CD14-positive monocyte (primary cell): Measurements from ENCODE around the gene ZFP92. TPM values are rescaled to one million over a fixed set of nuclear protein-coding genes. Genes with fewer than 3 reads are reported as not detected.

ENCODE experiments used
- DNase-seq, 3 donors: peaks; one replicate each; pipeline ENCODE4 v3.0.0-alpha.2; 2011 to 2022
- H2AFZ ChIP-seq: 2 replicates; pipeline ENCODE4 v1.6.0; 2012; ENCODE audit warnings: mild to moderate bottlenecking, low read depth, low read length, inconsistent platforms; ENCODE audit not compliant: insufficient read depth, poor library complexity, severe bottlenecking
- H3K27ac ChIP-seq, 2 donors: 1 replicate in 1 of 2; 2 replicates in 1 of 2; pipeline ENCODE4 v1.5.1; 2012 to 2013; ENCODE audit warnings: low read length in 2 of 2, control low read depth in 1 of 2, inconsistent platforms in 1 of 2, low read depth in 1 of 2, mild to moderate bottlenecking in 1 of 2
- H3K27me3 ChIP-seq, 2 donors: one replicate each; pipeline versions ENCODE4 v1.6.0 to v1.6.1; 2011 to 2013; ENCODE audit warnings: low read length in 2 of 2; ENCODE audit not compliant: control insufficient read depth in 2 of 2, insufficient read depth in 2 of 2
- H3K36me3 ChIP-seq, 2 donors: replicated peaks in 1 of 2; 1 replicate in 1 of 2; 2 replicates in 1 of 2; pipeline versions ENCODE4 v1.5.1 to v1.6.1; 2012 to 2013; ENCODE audit warnings: low read length in 2 of 2, control low read depth in 1 of 2, inconsistent platforms in 1 of 2, mild to moderate bottlenecking in 1 of 2; ENCODE audit not compliant: insufficient read depth in 2 of 2, control insufficient read depth in 1 of 2
- H3K4me1 ChIP-seq, 2 donors: 1 replicate in 1 of 2; 2 replicates in 1 of 2; pipeline versions ENCODE4 v1.5.1 to v1.6.1; 2012 to 2013; ENCODE audit warnings: low read length in 2 of 2, control low read depth in 1 of 2, inconsistent platforms in 1 of 2, mild to moderate bottlenecking in 1 of 2, moderate library complexity in 1 of 2; ENCODE audit not compliant: insufficient read depth in 2 of 2, control insufficient read depth in 1 of 2
- H3K4me2 ChIP-seq: replicated peaks from 2 replicates; pipeline ENCODE3; 2012; ENCODE audit warnings: low read length, moderate library complexity, mild to moderate bottlenecking; ENCODE audit not compliant: poor library complexity, severe bottlenecking; ENCODE audit errors: extremely low read depth
- H3K4me3 ChIP-seq, 3 experiments: fragments of 200-600 bp in 1 of 3; sonication (generic) in 1 of 3; replicated peaks in 1 of 3; 1 replicate in 2 of 3; 2 replicates in 1 of 3; pipeline ENCODE4 v1.5.1; 2011 to 2013; ENCODE audit warnings: low read length in 3 of 3, mild to moderate bottlenecking in 3 of 3, control low read depth in 2 of 3, low read depth in 2 of 3, inconsistent platforms in 1 of 3, moderate library complexity in 1 of 3
- H3K79me2 ChIP-seq: 2 replicates; pipeline ENCODE4 v1.6.0; 2012; ENCODE audit warnings: mild to moderate bottlenecking, control low read depth, inconsistent platforms, low read length, moderate library complexity; ENCODE audit not compliant: insufficient read depth
- H3K9ac ChIP-seq: 2 replicates; pipeline ENCODE4 v1.6.0; 2017; ENCODE audit warnings: low read length, mild to moderate bottlenecking; ENCODE audit not compliant: insufficient read depth, poor library complexity, severe bottlenecking
- H3K9me3 ChIP-seq, 2 donors: replicated peaks in 1 of 2; 1 replicate in 1 of 2; 2 replicates in 1 of 2; pipeline versions ENCODE4 v1.5.1 to v1.6.1; 2012 to 2013; ENCODE audit warnings: low read length in 2 of 2, control low read depth in 1 of 2; ENCODE audit not compliant: control insufficient read depth in 1 of 2, insufficient read depth in 1 of 2
- H4K20me1 ChIP-seq: 2 replicates; pipeline ENCODE4 v1.6.0; 2012; ENCODE audit warnings: mild to moderate bottlenecking, low read length, control low read depth, moderate library complexity; ENCODE audit not compliant: insufficient read depth
- H3K27ac Mint-ChIP-seq, 7 donors: one replicate each; pipeline ENCODE4 v1.8.0; 2020; ENCODE audit warnings: mild to moderate bottlenecking in 7 of 7, mixed read lengths in 7 of 7, moderate library complexity in 6 of 7, inconsistent platforms in 2 of 7
- H3K27me3 Mint-ChIP-seq, 3 donors: one replicate each; pipeline ENCODE4 v1.8.0; 2021 to 2022; ENCODE audit warnings: low read depth in 3 of 3, mild to moderate bottlenecking in 3 of 3, mixed read lengths in 3 of 3, moderate library complexity in 3 of 3, inconsistent platforms in 1 of 3
- H3K36me3 Mint-ChIP-seq, 2 donors: one replicate each; pipeline ENCODE4 v1.8.0; 2020; ENCODE audit warnings: mixed read lengths in 2 of 2, inconsistent platforms in 1 of 2, mild to moderate bottlenecking in 1 of 2
- H3K4me1 Mint-ChIP-seq: one replicate; pipeline ENCODE4 v1.8.0; 2020; ENCODE audit warnings: mild to moderate bottlenecking, mixed read lengths
- H3K4me3 Mint-ChIP-seq, 2 donors: one replicate each; pipeline ENCODE4 v1.8.0; 2020; ENCODE audit warnings: mild to moderate bottlenecking in 2 of 2, mixed read lengths in 2 of 2, moderate library complexity in 1 of 2
- H3K9me3 Mint-ChIP-seq, 7 donors: one replicate each; pipeline ENCODE4 v1.8.0; 2020 to 2022; ENCODE audit warnings: mixed read lengths in 7 of 7, mild to moderate bottlenecking in 6 of 7, moderate library complexity in 6 of 7, inconsistent platforms in 2 of 7
- CTCF ChIP-seq: fragments of 200-600 bp; IDR thresholded peaks from one replicate; pipeline ENCODE4 v1.8.0; 2022; ENCODE audit warnings: antibody characterized with exemption, mild to moderate bottlenecking
- WGBS: methylation state at CpG from one replicate; pipeline ENCODE4 v1.1.5; 2013; ENCODE audit warnings: missing lambda C conversion rate; ENCODE audit not compliant: insufficient coverage; 5-methylcytosine and 5-hydroxymethylcytosine counted together
- intact Hi-C, 2 donors: fragments of 100-400 bp; cut with micrococcal nuclease; formaldehyde crosslinking; loops; one replicate each; pipeline versions ENCODE4 v1.15.0 to v1.15.1; 2023
- polyA plus RNA-seq, 3 donors: library from polyadenylated mRNA; depleted of rRNA in 1 of 3; unstranded in 2 of 3; stranded (reverse) in 1 of 3; fragments of 300-500 nt in 2 of 3; fragments of >200 nt in 1 of 3; fragmentation: Illumina TruSeq in 2 of 3; gene quantifications; 1 replicate in 2 of 3; 2 replicates in 1 of 3; pipeline ENCODE4 v1.2.3, GENCODE V29; 2012 to 2021

ZFP92 gene
- polyA plus RNA-seq, 3 donors, result 0.04 to 0.96 (median 0.13) TPM

- H3K4me1 Mint-ChIP-seq, result no peaks in the 10 kb centered on the region
- intact Hi-C loops, result no loop called here
- no peak for TF ChIP-seq CTCF
- peaks cover 0 to 13% of the 10 kb centered on the region in 2 donors for H3K9me3 ChIP-seq
- H3K4me2 ChIP-seq, result no peak overlapping the region
- whole genome bisulfite sequencing, result 86% methylated on average over 4 of the region's 9 CpGs
- H3K4me3 Mint-ChIP-seq, result no peak overlapping the region
- no peaks in the 10 kb centered on the region for H3K9me3 Mint-ChIP-seq
- H4K20me1 ChIP-seq, result no peaks in the 10 kb centered on the region
- H3K27me3 Mint-ChIP-seq, result peaks cover 0 to 4% (median 1%) of the 10 kb centered on the region in 3 donors
- no peak overlapping the region for H3K9ac ChIP-seq
- H3K27ac Mint-ChIP-seq, result peak overlapping the region in 1 of 7 donors; percentile 41
- H3K4me1 ChIP-seq, result no peaks in the 10 kb centered on the region
- no peaks in the 10 kb centered on the region for H3K36me3 ChIP-seq
- H3K27me3 ChIP-seq, result no peaks in the 10 kb centered on the region
- H3K27ac ChIP-seq, result no peak overlapping the region
- no peaks in the 10 kb centered on the region for H3K36me3 Mint-ChIP-seq
- H2AFZ ChIP-seq, result no peak overlapping the region
- no peak for DNase-seq
- H3K79me2 ChIP-seq, result no peaks in the 10 kb centered on the region
- no peak overlapping the region for H3K4me3 ChIP-seq
Observed at GRCh38 chrX:153379508-153379907, 31.8 kb upstream of the ZFP92 start.

- peaks cover 0 to 13% of the 10 kb centered on the region in 2 donors for H3K9me3 ChIP-seq
- no peak for TF ChIP-seq CTCF
- H3K4me3 ChIP-seq, result no peak overlapping the region
- Mint-ChIP-seq H3K9me3 (no peaks in the 10 kb centered on the region), H3K27ac (peak overlapping the region in 3 of 7 donors; percentile 16 to 41 (median 20)), H3K4me3 (no peak overlapping the region), H3K36me3 (no peaks in the 10 kb centered on the region), H3K27me3 (peaks cover 0 to 4% (median 1%) of the 10 kb centered on the region in 3 donors), H3K4me1 (no peaks in the 10 kb centered on the region)
- H3K27me3 ChIP-seq, result no peaks in the 10 kb centered on the region
- no peaks in the 10 kb centered on the region for H3K36me3 ChIP-seq
- intact Hi-C loops, result no loop called here
- no peak overlapping the region for H3K9ac ChIP-seq
- H3K27ac ChIP-seq, result no peak overlapping the region
- no peak overlapping the region for H2AFZ ChIP-seq
- H3K79me2 ChIP-seq, result no peaks in the 10 kb centered on the region
- no peak overlapping the region for H3K4me2 ChIP-seq
- WGBS, result no CpG with 5 or more reads among the region's 13 CpGs
- DNase-seq, result no peak
- no peaks in the 10 kb centered on the region for H4K20me1 ChIP-seq
- no peaks in the 10 kb centered on the region for H3K4me1 ChIP-seq
Observed at GRCh38 chrX:153379971-153380581, 31.2 kb upstream of the ZFP92 start.
